Activated CD4-positive, alpha-beta T cell treated with anti-CD3 and anti-CD28 coated beads, Interleukin-2, amount 10 ng/mL, durations not matched to agents 24 days and 14 days (primary cell): ENCODE data around the gene CLUH. TPM values are rescaled to one million over a fixed set of nuclear protein-coding genes. Genes with fewer than 3 reads are reported as not detected.
"Not testable (repeated sequence)": the region's sequence is repeated elsewhere in the genome, so short reads cannot be mapped to it uniquely, and the experiment has no call there.

ENCODE experiments used
- DNase-seq: peaks from one replicate; pipeline ENCODE4 v3.0.0; 2022
- H3K27ac Mint-ChIP-seq: one replicate; pipeline ENCODE4 v1.8.0; 2022; ENCODE audit warnings: mild to moderate bottlenecking, mixed read lengths
- H3K27me3 Mint-ChIP-seq: one replicate; pipeline ENCODE4 v1.8.0; 2022; ENCODE audit warnings: mixed read lengths
- H3K36me3 Mint-ChIP-seq: one replicate; pipeline ENCODE4 v1.8.0; 2022; ENCODE audit warnings: low read depth, mild to moderate bottlenecking, mixed read lengths
- H3K4me1 Mint-ChIP-seq: one replicate; pipeline ENCODE4 v1.8.0; 2021; ENCODE audit warnings: mixed read lengths
- H3K4me3 Mint-ChIP-seq: one replicate; pipeline ENCODE4 v1.8.0; 2022; ENCODE audit warnings: mild to moderate bottlenecking, moderate library complexity, mixed read lengths
- H3K9me3 Mint-ChIP-seq: one replicate; pipeline ENCODE4 v1.8.0; 2021; ENCODE audit warnings: mixed read lengths
- intact Hi-C: fragments of 100-400 bp; cut with micrococcal nuclease; formaldehyde crosslinking; loops from one replicate; pipeline ENCODE4 v1.15.1; 2023
- total RNA-seq: library from RNA; stranded (reverse); gene quantifications from 2 replicates; pipeline ENCODE4 v1.2.3, GENCODE V29; 2022

CLUH gene
- total RNA-seq, 1 donor from 2014 or later = 178 TPM

DNA sequence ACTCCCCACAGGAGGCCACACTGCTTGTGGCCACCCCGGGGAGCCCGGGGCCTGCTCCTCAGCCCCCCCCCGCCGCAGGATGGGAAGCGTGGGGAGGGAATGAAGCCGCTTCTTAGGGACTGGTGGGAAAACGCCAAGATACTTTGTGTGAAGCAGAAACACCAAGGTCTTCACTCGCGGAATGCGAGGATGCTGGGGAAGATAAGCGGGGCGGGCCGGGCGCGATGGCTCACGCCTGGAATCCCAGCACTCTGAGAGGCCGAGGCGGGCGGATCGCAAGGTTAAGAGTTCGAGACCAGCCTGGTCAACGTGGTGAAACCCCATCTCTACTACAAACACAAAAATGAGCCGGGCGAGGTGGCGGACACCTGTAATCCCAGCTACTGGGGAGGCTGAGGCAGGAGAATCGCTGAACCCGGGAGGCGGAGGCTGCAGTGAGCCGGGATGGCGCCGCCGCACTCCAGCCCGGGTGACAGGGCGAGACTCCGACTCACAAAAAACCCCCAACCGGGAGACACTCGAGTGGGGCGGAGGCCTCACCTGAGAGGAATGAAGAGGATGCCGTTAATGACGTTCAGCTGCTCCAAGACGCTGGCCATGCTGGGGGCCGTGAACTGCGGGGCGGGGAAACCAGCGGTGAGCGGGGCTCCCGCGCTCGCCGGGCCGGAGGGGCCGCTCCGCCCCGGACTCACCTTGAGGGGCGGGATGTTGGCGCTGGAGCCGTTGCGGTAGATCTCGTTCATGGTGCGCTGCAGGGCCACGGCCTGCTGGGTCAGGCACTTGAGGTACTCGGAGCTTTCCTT lies 20.3 kb downstream of the CLUH start:
- Mint-ChIP-seq H3K9me3 (no peaks in the 10 kb centered on the region), H3K4me1 (no peaks in the 10 kb centered on the region), H3K4me3 (no peak overlapping the region), H3K36me3 (peaks cover 17% of the 10 kb centered on the region), H3K27me3 (no peaks in the 10 kb centered on the region), H3K27ac (no peak overlapping the region)
- DNase-seq = no peak
- intact Hi-C loops = no loop called here

DNA sequence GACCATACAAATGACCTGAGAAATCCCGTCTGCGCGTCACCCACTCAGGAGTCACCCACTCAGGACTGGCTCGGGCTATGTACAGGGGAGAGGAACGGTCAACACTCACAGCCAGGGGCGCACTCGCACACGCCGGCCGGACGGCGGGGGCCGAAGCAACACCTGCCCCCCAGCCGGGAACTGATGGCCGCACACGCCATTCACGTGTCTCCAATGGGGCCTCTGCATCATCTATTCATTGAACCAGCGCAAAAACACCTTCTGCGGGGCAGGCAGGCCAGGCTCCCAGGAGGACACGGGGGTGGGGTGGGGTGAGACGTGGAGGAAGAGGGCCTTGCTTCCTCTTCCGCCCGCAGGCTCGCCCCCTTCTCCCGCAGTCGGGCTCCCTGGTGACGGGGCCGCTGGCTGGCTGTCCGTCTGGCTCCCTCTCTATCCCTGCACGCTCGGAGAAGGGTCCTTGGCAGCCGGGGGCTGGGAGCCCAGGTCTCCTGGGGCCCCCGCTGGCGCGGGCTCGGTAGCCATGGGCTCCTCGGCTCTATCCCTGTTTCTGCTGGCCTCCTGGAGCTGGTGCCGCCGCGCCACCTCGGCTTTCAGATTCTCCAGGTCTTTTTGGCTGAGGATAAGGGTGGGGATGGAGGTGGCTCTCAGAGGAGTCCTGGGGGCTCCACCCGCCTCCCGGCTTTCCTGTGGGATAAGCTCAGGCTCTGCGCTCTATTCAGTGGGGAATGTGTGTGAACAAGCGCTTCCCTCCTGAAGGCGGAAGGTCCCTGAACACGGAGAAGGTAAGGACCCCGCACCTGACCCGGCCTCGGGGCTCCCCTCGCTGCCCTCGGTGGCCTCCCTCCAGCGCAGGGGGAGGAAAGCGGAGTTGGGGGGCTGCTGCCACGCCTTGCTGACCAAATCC lies 21.1 kb downstream of the CLUH start:
- no peak for DNase-seq
- no peaks in the 10 kb centered on the region for H3K9me3 Mint-ChIP-seq
- H3K36me3 Mint-ChIP-seq = peaks cover 17% of the 10 kb centered on the region
- no peak overlapping the region for H3K4me3 Mint-ChIP-seq
- intact Hi-C loops = no loop called here
- H3K4me1 Mint-ChIP-seq = no peaks in the 10 kb centered on the region
- H3K27ac Mint-ChIP-seq = no peak overlapping the region
- no peaks in the 10 kb centered on the region for H3K27me3 Mint-ChIP-seq

DNA sequence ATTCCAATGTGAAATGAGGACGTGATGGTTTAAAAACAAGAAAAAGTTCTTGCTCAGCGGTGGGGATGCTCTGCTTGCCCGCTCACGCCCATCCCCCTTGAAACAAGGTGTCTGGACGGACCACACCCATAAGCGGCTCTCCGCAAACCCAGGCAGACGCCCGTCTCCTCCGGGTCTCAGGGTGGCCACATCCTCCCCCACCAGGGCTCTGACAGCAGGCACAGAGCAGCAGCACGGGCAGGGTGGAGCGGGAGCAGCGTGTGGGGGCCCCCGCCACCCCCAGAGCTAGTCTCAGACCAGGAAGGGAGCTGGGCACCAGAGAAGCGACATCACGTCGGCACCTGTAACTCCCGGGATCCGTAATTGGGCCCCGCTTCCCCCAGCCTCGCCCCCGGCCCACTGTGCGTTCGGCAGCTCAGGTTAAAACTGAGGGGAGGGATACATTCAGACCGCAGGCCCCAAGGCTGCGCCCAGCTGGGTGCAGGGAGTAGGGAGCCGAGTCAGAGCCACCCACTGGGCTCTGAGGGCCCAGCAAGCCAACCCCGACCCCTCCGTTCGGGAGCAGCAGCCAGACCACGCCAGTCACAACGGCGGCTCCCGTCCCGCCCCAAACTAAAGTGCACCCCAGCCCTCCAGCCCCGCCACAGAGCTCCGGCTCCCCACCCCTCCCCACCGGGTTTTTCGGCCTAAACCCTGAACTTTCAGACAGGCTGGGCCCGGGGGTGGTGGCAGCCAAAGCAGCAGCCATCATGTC lies 22.0 kb downstream of the CLUH start:
- Mint-ChIP-seq H3K27me3 (no peaks in the 10 kb centered on the region), H3K9me3 (no peaks in the 10 kb centered on the region), H3K36me3 (peaks cover 17% of the 10 kb centered on the region), H3K27ac (no peak overlapping the region), H3K4me3 (no peak overlapping the region), H3K4me1 (no peaks in the 10 kb centered on the region)
- intact Hi-C loops = no loop called here
- peak; percentile 54 for DNase-seq

DNA sequence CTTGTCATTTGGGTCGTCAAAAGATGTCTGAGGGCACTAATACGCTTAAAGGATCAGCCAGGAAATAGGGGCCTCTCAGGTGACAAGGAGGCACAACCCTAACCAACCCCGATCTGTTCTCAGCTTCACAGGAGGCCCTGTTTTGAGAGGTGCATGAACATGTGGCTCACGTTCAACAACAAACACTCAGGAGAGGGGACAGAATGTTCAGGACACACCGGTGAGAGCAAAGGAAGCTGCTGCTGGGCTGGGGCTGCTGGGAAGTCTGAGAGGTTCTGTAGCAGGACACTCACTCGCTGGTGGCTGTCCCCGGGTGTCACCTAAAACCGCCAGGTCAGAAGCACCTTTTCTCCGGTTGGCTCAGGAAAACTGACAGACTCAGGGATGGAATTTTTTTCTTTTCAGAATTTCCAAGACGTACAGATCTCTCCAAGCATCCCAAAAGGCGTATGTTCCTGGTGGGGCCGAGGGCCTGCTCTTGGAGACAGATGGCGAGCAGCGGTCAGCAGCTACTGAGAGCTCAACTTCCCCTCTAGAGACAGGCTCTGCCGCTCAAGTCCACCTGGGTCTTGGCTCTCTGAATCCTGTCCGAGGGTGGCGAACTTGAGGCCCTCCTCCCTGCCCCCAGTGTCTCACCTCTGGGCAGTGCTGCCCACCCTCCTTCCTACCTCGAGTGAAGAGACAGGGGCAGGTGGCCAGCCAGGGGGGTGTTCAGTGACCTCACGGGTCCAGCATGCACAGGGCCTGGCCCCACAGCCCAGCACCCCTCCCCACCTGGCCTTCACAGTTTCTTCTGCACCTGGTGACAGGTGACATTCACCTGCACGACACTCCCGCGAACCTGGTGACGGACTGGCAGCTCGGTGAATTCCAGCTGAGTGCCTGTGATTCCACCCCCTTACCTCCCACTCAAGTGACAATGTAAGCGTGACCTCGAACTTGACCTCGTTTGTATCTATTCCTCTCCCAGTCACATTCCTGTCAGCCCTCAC lies 22.9 kb downstream of the CLUH start:
- Mint-ChIP-seq H3K9me3 (no peaks in the 10 kb centered on the region), H3K4me1 (no peaks in the 10 kb centered on the region), H3K36me3 (peaks cover 22% of the 10 kb centered on the region), H3K27me3 (no peaks in the 10 kb centered on the region), H3K4me3 (no peak overlapping the region), H3K27ac (peak overlapping the region; percentile 37)
- DNase-seq = peak; percentile 59
- intact Hi-C loops = no loop called here

DNA sequence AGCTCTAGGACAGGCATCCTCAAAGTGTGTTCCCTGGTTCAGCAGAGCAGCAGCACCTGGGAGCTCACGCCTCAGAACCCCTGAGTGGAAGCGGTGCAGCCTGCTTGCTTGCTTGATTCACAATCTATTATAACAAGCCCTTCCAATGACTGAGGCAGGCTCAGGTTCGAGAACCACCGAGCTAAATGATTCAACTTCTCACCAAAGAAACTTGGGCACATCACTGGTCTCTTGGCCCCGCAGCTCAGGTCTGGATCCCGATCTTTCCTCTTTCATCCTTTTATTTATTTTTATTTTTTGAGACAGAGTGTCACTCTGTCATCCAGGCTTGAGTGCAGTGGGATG lies 24.5 kb downstream of the CLUH start:
- Mint-ChIP-seq H3K27ac (no peak overlapping the region), H3K9me3 (no peaks in the 10 kb centered on the region)
- intact Hi-C loops = no loop called here

DNA sequence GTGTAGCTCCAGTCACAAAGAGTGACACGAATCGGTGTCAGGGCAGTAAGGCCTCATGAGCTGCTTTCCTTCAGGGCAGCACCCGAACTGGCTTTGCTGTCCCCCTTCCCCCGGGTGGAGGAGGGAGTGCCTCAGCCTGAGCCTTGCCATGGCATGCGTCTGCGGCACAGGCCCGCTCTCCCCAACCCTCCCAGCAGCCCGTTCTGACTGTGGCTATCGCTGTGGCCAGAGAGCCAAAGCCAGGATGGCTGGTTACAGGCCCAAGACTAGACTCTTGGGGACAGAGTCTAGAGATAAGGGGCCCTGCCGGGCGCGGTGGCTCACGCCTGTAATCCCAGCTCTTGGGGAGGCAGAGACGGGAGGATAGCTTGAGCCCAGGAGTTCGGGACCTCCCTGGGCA lies 25.9 kb downstream of the CLUH start:
- H3K27me3 Mint-ChIP-seq = no peaks in the 10 kb centered on the region
- DNase-seq = peak; percentile 53
- H3K9me3 Mint-ChIP-seq = no peaks in the 10 kb centered on the region
- no peaks in the 10 kb centered on the region for H3K4me1 Mint-ChIP-seq
- H3K4me3 Mint-ChIP-seq = no peak overlapping the region
- intact Hi-C loops = no loop called here
- no peak overlapping the region for H3K27ac Mint-ChIP-seq
- peaks cover 40% of the 10 kb centered on the region for H3K36me3 Mint-ChIP-seq

More for the DNA sequence above, 24.5 kb downstream of the CLUH start:
- Mint-ChIP-seq H3K4me3 (no peak overlapping the region), H3K27me3 (no peaks in the 10 kb centered on the region), H3K4me1 (no peaks in the 10 kb centered on the region), H3K36me3 (peaks cover 30% of the 10 kb centered on the region)
- no peak for DNase-seq

DNA sequence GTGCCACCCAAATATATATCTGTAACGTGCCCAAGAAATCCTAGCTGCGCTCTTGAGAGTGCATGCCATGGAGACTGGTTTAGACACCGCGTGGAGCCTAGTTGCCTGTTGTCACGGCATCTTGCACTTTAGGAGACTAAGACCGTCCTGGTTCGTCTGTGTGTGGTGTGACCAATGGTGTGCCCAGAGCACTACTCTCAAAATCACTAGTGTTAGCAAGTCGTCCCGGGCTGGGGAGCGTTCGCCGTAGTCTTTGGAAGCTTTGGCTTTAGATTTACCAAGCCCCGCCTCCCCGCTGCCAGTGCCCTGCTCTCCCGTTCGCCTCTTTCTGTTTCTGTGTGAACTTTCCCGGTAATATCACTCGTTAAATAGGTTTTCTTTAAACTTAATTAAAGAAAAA lies 27.0 kb downstream of the CLUH start:
- Mint-ChIP-seq H3K9me3 (no peaks in the 10 kb centered on the region), H3K27me3 (no peaks in the 10 kb centered on the region), H3K4me3 (no peak overlapping the region), H3K4me1 (no peaks in the 10 kb centered on the region), H3K27ac (no peak overlapping the region), H3K36me3 (peaks cover 49% of the 10 kb centered on the region)
- intact Hi-C loops = no loop called here
- DNase-seq = peak; percentile 52

DNA sequence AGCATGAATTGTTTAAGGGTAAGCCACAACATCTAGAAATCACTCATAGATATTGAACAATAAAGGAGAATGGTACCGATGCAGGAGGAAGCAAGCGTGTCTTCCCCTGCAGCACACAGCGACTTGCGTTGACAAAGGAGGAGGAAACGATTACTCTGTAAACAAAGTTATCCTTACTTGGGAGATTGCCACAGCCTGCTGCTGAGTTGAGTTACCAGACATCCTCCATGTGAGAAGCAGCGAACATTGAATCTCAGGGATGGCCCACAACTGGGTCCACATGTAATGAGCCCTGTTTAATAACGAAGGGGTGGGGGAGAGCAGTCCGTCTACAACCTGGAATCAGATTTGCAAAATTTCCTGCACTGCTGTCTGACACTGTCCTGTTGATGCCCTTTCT lies 27.7 kb downstream of the CLUH start:
- intact Hi-C loops = no loop called here
- Mint-ChIP-seq H3K36me3 (peaks cover 49% of the 10 kb centered on the region), H3K9me3 (no peaks in the 10 kb centered on the region), H3K4me3 (no peak overlapping the region), H3K27ac (no peak overlapping the region), H3K27me3 (no peaks in the 10 kb centered on the region), H3K4me1 (no peaks in the 10 kb centered on the region)
- peak; percentile 44 for DNase-seq

DNA sequence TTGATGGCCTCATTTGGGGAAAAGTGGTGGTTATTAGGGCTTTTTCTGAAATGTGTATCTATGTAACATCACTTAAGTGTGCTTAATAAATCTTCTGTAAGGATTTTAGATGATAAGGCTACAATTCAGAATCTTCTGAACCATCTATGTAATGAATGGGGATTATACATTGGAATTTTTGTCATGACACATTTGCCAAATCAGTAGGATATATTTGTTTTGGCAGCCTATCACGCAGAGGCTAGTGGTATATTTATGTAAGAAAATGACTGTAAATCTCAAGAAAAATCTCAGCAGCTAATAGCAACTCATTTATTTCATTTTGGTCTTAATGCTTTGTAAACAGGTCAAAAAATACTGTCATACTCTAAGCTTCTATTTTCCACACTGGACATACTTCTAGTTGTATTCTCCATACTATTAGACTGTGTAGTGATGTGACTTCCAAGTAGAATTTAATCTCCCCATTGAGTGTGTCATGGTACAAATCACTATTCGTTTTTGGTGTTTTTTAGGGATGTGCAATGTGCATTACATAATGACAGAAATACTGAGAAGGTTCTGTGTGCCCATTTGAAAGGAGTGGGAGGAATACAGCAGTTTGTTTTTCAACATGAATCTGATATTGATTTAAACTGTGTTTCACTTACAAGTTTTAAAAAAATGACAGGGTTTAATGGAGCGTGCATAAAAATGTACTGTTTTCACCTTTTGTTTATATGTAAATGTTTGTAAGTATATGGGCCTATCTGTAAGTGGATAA lies 29.2 kb downstream of the CLUH start:
- Mint-ChIP-seq H3K4me1 (no peaks in the 10 kb centered on the region), H3K27ac (no peak overlapping the region), H3K9me3 (no peaks in the 10 kb centered on the region), H3K27me3 (no peaks in the 10 kb centered on the region), H3K4me3 (no peak overlapping the region), H3K36me3 (peaks cover 51% of the 10 kb centered on the region)
- no peak for DNase-seq
- intact Hi-C loops = no loop called here

DNA sequence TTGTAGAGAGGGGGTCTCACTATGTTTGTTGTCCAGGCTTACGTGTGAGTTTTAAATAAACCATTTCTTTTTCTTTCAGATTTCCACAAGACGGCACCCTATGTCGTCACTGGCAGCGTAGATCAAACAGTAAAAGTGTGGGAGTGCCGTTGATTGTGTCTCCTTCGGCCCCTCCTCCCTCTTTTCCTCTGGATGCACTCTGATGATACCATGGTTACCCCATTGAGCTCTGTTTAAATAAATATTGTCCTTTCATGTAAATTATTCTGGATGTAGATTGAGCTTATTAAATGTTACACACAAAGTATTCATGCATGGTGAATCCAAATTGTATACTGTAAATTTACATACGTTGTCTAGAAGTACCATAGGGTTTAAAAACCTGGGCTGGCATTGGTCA lies 29.9 kb downstream of the CLUH start:
- intact Hi-C loops = no loop called here
- Mint-ChIP-seq H3K27me3 (no peaks in the 10 kb centered on the region), H3K27ac (no peak overlapping the region), H3K9me3 (no peaks in the 10 kb centered on the region), H3K4me1 (no peaks in the 10 kb centered on the region), H3K36me3 (peaks cover 56% of the 10 kb centered on the region), H3K4me3 (no peak overlapping the region)
- no peak for DNase-seq

DNA sequence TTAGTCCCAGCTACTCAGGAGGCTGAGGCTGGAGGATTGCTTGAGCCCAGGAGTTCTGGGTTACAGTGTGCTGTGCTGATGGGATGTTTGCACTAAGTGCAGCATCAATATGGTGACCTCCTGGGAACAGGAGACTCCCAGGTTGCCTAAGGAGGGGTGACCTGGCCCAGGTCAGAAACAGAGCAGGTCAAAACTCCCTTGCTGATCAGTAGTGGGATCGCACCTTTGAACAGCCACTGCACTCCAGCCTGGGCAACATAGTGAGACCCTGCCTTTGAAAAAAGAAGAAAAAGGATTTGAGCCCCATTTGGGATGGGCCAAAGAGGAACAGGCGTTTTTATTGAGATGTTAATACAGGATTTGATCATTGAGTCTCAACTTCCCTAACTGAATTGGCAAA lies 30.6 kb downstream of the CLUH start:
- no peak overlapping the region for H3K27ac Mint-ChIP-seq
- DNase-seq = peak; percentile 47
- no peaks in the 10 kb centered on the region for H3K27me3 Mint-ChIP-seq
- no peaks in the 10 kb centered on the region for H3K9me3 Mint-ChIP-seq
- H3K4me3 Mint-ChIP-seq = no peak overlapping the region
- intact Hi-C loops = no loop called here
- H3K36me3 Mint-ChIP-seq = peaks cover 60% of the 10 kb centered on the region
- no peaks in the 10 kb centered on the region for H3K4me1 Mint-ChIP-seq

DNA sequence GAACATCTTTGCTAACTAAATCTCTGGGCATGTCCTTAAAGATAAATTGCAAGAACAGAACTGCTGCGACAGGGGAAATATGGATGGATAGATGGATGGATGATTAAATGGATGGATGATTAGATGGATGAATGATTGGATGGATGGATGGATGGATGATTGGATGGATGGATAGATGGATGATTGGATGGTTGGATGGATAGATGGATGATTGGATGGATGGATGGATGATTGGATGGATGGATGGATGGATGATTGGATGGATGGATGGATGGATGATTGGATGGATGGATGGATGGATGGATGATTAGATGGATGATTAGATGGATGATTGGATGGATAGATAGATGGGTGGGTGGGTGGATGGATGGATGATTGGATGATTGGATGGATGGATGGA lies 32.3 kb downstream of the CLUH start:
- intact Hi-C loops = loop anchor here (10.0 kb wide), 1 partner anchor 164 kb away; the partner anchor contains the start of gene METTL16
- H3K36me3 Mint-ChIP-seq = peaks cover 66% of the 10 kb centered on the region
- not testable (repeated sequence) for H3K27me3 Mint-ChIP-seq, H3K4me3 Mint-ChIP-seq, H3K27ac Mint-ChIP-seq, H3K9me3 Mint-ChIP-seq, DNase-seq, H3K4me1 Mint-ChIP-seq
